IgD-negative memory B cell (primary cell): ENCODE results near the gene NPHS1. TPM values are rescaled to one million over a fixed set of nuclear protein-coding genes. Genes with fewer than 3 reads are reported as not detected.
A peak's percentile ranks its signal among the peaks of the same experiment; 100 is the strongest.

Source experiments
- H3K27ac Mint-ChIP-seq, 3 donors: one replicate each; pipeline ENCODE4 v1.8.0; 2020 to 2022; ENCODE audit warnings: mild to moderate bottlenecking in 3 of 3, mixed read lengths in 3 of 3, moderate library complexity in 1 of 3
- H3K27me3 Mint-ChIP-seq: one replicate; pipeline ENCODE4 v1.8.0; 2021; ENCODE audit warnings: mixed read lengths
- H3K36me3 Mint-ChIP-seq: one replicate; pipeline ENCODE4 v1.8.0; 2020; ENCODE audit warnings: mild to moderate bottlenecking, mixed read lengths
- H3K4me1 Mint-ChIP-seq, 3 donors: one replicate each; pipeline ENCODE4 v1.8.0; 2020 to 2022; ENCODE audit warnings: mixed read lengths in 3 of 3, mild to moderate bottlenecking in 1 of 3
- H3K4me3 Mint-ChIP-seq, 4 donors: one replicate each; pipeline ENCODE4 v1.8.0; 2020 to 2022; ENCODE audit warnings: mild to moderate bottlenecking in 4 of 4, mixed read lengths in 4 of 4, moderate library complexity in 3 of 4
- H3K9me3 Mint-ChIP-seq, 3 donors: one replicate each; pipeline ENCODE4 v1.8.0; 2020 to 2021; ENCODE audit warnings: mixed read lengths in 3 of 3, mild to moderate bottlenecking in 1 of 3
- polyA plus RNA-seq: library from polyadenylated mRNA; unstranded; fragments of 300-500 nt; fragmentation: Illumina TruSeq; gene quantifications from one replicate; pipeline ENCODE4 v1.2.3, GENCODE V29; 2021

NPHS1 gene
- polyA plus RNA-seq, 1 donor from 2014 or later = not detected

DNA sequence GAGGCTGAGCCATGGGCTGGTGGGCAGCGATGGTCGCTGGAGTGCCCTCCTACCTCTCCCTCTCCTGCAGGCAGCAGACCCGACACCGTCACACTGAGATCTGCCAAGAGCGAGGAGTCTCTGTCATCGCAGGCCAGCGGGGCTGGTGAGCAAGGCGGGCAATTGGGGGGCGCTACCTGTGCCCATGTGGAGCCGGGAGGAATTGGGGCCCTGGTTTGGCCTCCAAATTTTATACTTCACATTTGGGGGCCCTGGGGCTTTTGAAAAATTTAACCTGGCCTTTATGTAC lies 67.0 kb downstream of the NPHS1 start:
- Mint-ChIP-seq H3K27ac (no peak overlapping the region), H3K4me3 (no peak overlapping the region), H3K36me3 (peaks cover 2% of the 10 kb centered on the region), H3K27me3 (no peaks in the 10 kb centered on the region), H3K4me1 (peaks cover 0 to 6% (median 0%) of the 10 kb centered on the region in 3 donors), H3K9me3 (no peaks in the 10 kb centered on the region)

DNA sequence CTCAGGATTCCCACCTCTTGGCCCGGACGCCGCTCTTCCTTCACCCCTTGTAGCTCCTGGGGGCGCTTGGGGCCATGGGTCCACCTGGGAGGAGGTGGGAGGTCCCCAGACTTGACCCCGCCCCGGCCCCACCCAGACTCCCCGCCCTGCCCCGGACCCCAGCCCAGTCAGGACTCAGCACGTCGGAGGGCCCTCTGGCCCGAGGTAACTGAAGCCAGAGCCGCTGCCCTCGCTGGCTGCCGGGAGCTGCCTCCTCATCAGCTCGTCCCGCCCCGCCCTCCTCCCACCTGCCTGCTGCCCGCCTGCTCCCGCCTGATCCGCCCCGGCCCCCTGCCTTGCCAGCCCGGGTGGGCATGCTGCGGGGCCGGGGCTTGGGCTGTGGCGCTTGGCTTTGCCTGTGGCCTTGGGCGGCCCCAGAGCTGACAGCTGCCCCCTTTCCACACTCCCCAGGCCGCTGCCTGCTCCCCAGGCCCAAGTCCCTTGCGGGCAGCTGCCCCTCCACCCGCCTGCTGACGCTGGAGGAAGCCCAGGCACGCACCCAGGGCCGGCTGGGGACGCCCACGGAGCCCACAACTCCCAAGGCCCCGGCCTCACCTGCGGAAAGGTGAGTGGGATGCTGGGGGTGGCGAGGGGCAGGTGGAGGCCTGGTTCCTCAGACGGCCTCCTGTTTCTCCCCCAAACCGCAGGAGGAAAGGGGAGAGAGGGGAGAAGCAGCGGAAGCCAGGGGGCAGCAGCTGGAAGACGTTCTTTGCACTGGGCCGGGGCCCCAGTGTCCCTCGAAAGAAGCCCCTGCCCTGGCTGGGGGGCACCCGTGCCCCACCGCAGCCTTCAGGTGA lies 67.6 kb downstream of the NPHS1 start:
- Mint-ChIP-seq H3K27me3 (no peaks in the 10 kb centered on the region), H3K36me3 (peaks cover 3% of the 10 kb centered on the region), H3K27ac (no peak overlapping the region), H3K4me3 (no peak overlapping the region), H3K4me1 (peaks cover 0 to 6% (median 0%) of the 10 kb centered on the region in 3 donors), H3K9me3 (no peaks in the 10 kb centered on the region)

DNA sequence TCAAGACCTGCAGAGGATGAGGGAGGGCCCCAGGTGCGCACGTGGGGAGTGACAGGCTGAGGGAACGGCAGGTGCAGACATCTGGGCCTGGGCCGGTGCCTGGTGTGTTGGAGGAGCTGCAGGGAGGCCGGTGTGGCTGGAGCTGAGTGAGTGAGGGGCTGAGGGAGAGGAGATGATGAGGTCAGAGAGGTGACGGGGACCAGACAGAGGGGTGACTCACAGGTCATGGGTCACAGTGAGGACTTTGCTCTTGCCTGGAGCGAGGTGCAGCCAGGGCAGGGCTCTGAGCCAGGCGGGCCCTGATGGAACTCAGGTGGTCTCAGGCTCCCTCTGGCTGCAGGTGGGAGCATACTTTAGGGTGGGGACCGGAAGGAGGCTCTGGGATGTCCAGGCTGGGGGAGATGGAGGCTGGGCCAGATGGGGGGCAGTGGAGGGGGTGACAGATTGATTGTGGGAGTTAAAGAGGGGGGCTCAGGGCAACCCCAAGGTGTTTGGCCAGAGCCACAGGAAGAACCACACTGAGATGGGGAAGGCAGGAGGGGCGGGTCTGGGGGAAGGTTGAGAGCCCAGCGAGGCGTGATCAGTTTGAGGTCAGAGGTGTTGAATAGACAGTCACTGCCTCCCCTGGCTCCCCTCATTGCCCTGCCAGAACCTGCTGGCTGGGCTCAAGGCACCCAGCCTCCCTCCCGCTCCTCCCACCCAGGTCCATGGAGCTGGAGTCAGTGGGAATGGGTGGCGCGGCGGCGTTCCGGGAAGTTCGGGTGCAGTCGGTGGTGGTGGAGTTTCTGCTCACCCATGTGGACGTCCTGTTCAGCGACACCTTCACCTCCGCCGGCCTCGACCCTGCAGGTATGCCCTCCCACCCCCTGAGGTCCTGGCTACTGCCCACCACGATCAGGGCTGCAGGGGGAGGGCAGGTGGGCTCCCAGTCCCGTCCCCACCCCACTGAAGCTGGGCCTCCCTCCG lies 68.6 kb downstream of the NPHS1 start:
- no peaks in the 10 kb centered on the region for H3K27me3 Mint-ChIP-seq
- no peaks in the 10 kb centered on the region for H3K9me3 Mint-ChIP-seq
- peaks cover 6% of the 10 kb centered on the region for H3K36me3 Mint-ChIP-seq
- H3K27ac Mint-ChIP-seq = peak overlapping the region in 1 of 3 donors; percentile 8
- peaks cover 0 to 6% (median 0%) of the 10 kb centered on the region in 3 donors for H3K4me1 Mint-ChIP-seq
- H3K4me3 Mint-ChIP-seq = peak overlapping the region in 1 of 4 donors; percentile 9

DNA sequence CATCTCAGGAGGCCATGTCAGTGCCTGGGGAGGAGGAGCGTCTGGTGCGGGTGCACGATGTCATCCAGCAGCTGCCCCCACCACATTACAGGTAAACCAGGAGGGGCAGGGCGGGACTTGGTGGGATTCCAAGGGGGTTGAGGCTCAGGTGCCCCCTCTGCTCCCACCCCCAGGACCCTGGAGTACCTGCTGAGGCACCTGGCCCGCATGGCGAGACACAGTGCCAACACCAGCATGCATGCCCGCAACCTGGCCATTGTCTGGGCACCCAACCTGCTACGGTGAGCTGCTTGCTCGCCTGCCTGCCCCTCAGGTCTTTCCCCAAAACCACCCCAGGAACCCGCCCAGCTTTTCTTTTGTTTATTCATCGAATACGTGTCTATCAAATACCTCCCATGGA lies 69.7 kb downstream of the NPHS1 start:
- H3K4me3 Mint-ChIP-seq = peak overlapping the region in 1 of 4 donors; percentile 68
- H3K9me3 Mint-ChIP-seq = no peaks in the 10 kb centered on the region
- no peak overlapping the region for H3K27ac Mint-ChIP-seq
- peaks cover 0 to 6% (median 0%) of the 10 kb centered on the region in 3 donors for H3K4me1 Mint-ChIP-seq
- H3K27me3 Mint-ChIP-seq = no peaks in the 10 kb centered on the region
- peaks cover 6% of the 10 kb centered on the region for H3K36me3 Mint-ChIP-seq

DNA sequence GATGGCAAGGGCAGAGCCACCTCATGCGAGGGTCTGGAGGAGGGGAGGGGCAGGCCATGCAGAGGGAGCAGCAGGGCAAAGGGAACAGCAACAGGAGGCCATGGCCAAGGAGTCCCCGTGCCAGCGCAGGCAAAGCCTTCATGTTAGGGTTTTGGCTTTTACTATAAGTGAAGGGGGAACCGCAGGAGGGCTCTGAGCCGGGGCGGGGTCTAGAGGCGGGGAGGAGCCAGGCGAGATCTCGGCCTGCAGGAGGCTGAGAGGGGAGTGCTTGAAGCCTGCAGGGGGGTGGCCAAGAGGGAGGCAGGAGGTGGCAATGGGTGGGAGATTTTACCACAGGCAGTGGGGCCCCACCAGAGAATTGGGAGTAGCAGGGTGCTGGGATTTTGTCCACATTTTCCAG lies 70.7 kb downstream of the NPHS1 start:
- Mint-ChIP-seq H3K36me3 (peaks cover 6% of the 10 kb centered on the region), H3K27ac (peak overlapping the region in 1 of 3 donors; percentile 74), H3K9me3 (no peaks in the 10 kb centered on the region), H3K4me3 (no peak overlapping the region), H3K27me3 (no peaks in the 10 kb centered on the region), H3K4me1 (peaks cover 4 to 6% (median 5%) of the 10 kb centered on the region in 3 donors)

DNA sequence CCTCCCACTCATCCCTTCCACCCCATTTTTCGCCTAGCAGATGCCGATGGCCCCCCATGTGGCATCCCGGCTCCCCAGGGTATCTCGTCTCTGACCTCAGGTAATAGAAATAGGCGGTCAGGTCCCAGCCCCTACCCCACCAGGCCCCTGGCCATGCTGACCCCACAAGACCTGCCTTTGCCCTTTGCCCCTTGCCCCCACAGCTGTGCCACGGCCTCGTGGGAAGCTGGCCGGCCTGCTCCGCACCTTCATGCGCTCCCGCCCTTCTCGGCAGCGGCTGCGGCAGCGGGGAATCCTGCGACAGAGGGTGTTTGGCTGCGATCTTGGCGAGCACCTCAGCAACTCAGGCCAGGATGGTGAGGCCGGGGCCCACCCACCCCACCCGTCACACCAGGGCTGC lies 71.6 kb downstream of the NPHS1 start:
- Mint-ChIP-seq H3K4me1 (peaks cover 4 to 7% (median 6%) of the 10 kb centered on the region in 3 donors), H3K27ac (no peak overlapping the region), H3K9me3 (no peaks in the 10 kb centered on the region), H3K27me3 (no peaks in the 10 kb centered on the region), H3K4me3 (no peak overlapping the region), H3K36me3 (peaks cover 6% of the 10 kb centered on the region)

DNA sequence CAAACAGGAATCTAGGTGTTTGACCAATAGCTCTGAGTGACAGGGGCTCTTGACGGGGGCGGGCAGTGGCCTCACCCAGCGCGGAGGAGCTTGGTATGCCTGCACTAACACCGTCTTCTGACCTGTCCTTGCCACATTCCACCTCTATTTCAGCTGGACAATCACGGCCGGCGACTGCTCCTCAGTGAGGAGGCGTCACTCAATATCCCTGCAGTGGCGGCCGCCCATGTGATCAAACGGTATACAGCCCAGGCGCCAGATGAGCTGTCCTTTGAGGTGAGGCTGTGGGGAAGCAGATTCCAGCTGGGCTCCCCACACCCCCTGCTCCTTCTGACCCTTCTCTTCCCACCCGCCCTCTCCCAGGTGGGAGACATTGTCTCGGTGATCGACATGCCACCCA lies 72.2 kb downstream of the NPHS1 start:
- Mint-ChIP-seq H3K27ac (no peak overlapping the region), H3K4me1 (peaks cover 4 to 8% (median 6%) of the 10 kb centered on the region in 3 donors)

DNA sequence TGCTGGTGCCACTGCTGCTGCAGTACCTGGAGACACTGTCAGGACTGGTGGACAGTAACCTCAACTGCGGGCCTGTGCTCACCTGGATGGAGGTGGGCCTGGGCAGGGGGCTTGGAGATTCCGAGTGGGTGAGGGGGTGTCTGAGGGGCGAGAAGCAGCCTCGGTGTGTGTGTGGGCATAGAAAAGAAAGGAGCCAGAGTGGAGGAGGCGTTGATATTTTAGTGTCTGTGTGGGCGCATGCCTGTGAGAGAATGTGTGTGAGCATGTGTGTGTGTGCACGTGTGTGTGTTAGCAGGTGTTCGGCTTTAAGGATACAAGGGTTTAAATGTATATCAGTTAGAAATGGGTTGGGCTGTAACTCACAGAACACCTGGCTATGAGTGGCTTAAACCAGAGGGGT lies 73.3 kb downstream of the NPHS1 start:
- peak overlapping the region in 1 of 4 donors; percentile 25 for H3K4me3 Mint-ChIP-seq

More for the DNA sequence above, 72.2 kb downstream of the NPHS1 start:
- Mint-ChIP-seq H3K27me3 (no peaks in the 10 kb centered on the region), H3K9me3 (no peaks in the 10 kb centered on the region), H3K4me3 (no peak overlapping the region), H3K36me3 (peaks cover 6% of the 10 kb centered on the region)

DNA sequence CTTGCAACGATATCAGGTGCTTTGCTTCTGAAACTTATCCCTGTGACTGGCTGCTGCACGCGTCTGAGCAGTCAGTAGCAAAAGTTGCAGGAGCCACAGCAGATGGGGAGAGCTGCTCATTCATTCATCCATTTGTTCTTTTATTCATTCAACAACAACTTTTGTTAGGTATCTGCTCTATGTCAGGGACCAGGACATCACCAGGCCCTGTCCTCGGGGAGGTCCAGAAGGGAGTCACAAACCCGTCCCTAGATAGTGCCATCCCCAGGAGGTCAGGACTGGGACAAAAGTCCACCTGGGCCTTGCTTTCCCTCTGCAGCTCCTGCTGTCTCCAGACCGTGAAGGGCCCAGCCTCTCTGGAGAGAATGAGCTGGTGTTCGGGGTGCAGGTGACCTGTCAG lies 74.3 kb downstream of the NPHS1 start:
- Mint-ChIP-seq H3K4me3 (peak overlapping the region in 2 of 4 donors; percentile 65 to 68), H3K9me3 (no peaks in the 10 kb centered on the region), H3K27ac (no peak overlapping the region), H3K36me3 (peaks cover 6% of the 10 kb centered on the region), H3K27me3 (no peaks in the 10 kb centered on the region), H3K4me1 (peaks cover 2 to 10% (median 9%) of the 10 kb centered on the region in 3 donors)

More for the DNA sequence above, 73.3 kb downstream of the NPHS1 start:
- Mint-ChIP-seq H3K27ac (no peak overlapping the region), H3K36me3 (peaks cover 6% of the 10 kb centered on the region), H3K9me3 (no peaks in the 10 kb centered on the region), H3K27me3 (no peaks in the 10 kb centered on the region), H3K4me1 (peaks cover 6 to 10% (median 9%) of the 10 kb centered on the region in 3 donors)

DNA sequence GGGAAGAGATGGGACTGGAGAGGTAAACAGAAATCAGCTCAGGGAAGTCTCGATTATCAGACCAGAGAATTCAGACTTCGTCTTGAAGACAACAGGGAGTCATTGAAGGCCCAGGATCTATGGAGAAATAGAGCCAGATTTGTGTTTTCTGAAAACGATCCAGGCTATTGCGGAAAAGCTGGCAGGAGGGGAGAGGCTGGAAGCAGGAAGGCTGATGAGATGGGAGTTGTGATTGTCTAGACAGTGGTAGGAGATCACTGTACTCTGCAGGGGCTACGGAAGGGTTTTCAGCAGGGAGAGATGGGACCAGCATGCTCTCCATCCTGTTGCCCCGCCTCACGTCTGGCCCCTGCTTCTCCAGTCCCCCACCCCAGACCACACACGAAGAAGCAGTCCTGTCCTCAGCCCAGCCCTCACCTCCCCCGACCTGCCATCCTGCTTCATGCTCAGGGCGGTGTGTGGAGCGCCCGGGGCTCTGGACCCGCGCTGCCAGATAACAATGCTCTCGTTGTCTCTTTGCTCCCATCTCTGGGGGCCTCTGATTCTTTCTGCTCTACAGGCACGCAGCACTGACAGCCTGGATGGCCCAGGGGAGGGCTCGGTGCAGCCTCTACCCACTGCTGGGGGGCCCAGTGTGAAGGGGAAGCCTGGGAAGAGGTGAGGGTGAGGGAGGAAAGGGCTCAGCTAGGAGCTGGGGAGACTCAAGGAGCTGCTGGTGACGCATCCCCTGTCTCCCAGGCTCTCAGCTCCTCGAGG lies 75.0 kb downstream of the NPHS1 start:
- Mint-ChIP-seq H3K27me3 (no peaks in the 10 kb centered on the region), H3K27ac (peak overlapping the region in 2 of 3 donors; percentile 68 to 85), H3K4me3 (peak overlapping the region; percentile 65 to 84 (median 74)), H3K36me3 (peaks cover 6% of the 10 kb centered on the region), H3K4me1 (peaks cover 0 to 10% (median 9%) of the 10 kb centered on the region in 3 donors), H3K9me3 (no peaks in the 10 kb centered on the region)

DNA sequence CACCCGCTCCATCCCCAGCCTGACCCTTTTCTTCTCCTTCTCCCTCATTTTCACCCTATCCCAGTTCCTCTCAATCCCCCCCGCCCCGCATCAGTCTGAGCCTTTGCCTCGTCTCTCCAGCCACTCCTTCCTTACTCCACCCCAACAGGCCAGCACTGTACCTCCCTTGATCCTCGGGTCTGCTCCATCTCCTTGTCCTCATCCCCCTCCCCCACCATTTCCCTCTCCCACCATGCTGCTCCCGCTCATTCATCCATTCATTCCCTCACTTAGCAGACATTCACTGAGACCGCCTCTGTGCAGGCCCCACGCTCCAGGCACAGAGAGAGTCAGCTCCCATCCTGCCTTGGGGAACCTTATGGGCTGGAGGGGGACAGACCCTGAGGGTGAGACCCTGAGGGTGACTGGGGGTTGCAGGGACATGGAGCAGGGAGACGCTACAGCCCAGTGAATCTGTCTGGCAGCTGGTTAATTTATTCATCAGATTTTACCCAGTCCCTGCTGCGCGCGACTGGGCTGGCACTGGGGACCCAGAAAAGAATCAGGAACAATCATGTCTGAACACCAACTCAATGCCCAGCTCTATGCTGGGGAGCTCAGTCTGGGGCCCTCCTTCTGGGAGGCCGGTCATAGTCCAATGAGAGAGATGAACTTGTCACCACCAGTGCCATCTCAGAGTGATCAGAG lies 76.1 kb downstream of the NPHS1 start:
- Mint-ChIP-seq H3K36me3 (peaks cover 6% of the 10 kb centered on the region), H3K9me3 (no peaks in the 10 kb centered on the region), H3K4me3 (peak overlapping the region; percentile 71 to 87 (median 80)), H3K27ac (peak overlapping the region in 2 of 3 donors; percentile 43 to 68), H3K4me1 (peaks cover 0 to 10% (median 9%) of the 10 kb centered on the region in 3 donors), H3K27me3 (no peaks in the 10 kb centered on the region)
